Coronary artery (tissue), 2 donors: Measurements from ENCODE around the gene ADAMTS9.

ENCODE experiments used
- DNase-seq: peaks from one replicate; pipeline ENCODE4 v3.0.0-alpha.2; 2017; ENCODE audit warnings: low spot score
- H3K27ac ChIP-seq, 2 donors: fragments of 200-600 bp; sonication (generic); one replicate each; pipeline ENCODE4 v1.5.1; 2016 to 2019
- H3K4me3 ChIP-seq: fragments of 200-600 bp; sonication (generic); 2 replicates; pipeline ENCODE4 v1.5.1; 2016; ENCODE audit warnings: mild to moderate bottlenecking, moderate library complexity
- TF ChIP-seq, protein P1 (sequence below): fragments of 200-600 bp; sonication (generic); IDR thresholded peaks from one replicate; pipeline ENCODE4 v1.5.1; 2019; ENCODE audit warnings: antibody characterized with exemption

The ADAMTS9 gene

DNA sequence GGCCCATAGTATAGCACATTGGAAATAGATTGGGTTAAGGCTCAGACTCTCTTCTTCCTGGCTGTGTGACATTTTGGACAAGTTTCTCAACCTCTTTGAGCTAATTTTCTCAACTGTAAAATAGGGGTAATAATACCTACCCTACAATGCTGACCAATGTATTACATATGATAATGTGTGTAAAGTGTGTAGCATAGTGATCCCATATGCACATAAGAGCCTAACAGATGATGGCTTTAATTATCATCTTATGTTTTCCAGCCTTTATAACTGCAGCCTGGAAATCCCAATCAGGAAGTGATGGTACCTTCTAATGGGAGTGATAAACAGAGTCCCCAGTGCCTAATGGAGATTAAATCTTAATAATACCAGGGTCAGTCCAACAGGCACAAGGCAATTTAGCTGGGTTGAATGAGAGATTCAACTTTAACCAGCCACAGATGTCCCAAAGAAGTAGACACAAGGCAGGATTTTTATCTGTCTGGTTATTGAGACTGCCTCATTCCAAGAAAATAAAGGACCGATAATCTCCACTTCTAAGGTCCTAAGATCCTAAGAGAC is 12.0 kb downstream of the ADAMTS9 start:
- Histone ChIP-seq H3K27ac (peak overlapping the region; percentile 26 to 60), H3K4me3 (peak overlapping the region; percentile 3)
- TF ChIP-seq, protein P1, sequence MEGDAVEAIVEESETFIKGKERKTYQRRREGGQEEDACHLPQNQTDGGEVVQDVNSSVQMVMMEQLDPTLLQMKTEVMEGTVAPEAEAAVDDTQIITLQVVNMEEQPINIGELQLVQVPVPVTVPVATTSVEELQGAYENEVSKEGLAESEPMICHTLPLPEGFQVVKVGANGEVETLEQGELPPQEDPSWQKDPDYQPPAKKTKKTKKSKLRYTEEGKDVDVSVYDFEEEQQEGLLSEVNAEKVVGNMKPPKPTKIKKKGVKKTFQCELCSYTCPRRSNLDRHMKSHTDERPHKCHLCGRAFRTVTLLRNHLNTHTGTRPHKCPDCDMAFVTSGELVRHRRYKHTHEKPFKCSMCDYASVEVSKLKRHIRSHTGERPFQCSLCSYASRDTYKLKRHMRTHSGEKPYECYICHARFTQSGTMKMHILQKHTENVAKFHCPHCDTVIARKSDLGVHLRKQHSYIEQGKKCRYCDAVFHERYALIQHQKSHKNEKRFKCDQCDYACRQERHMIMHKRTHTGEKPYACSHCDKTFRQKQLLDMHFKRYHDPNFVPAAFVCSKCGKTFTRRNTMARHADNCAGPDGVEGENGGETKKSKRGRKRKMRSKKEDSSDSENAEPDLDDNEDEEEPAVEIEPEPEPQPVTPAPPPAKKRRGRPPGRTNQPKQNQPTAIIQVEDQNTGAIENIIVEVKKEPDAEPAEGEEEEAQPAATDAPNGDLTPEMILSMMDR: no peak
- DNase-seq: no peak

- DNase-seq: no peak
- TF ChIP-seq, protein P1: no peak
- H3K4me3 ChIP-seq: peak overlapping the region; percentile 29
- peak overlapping the region; percentile 60 to 72 for H3K27ac ChIP-seq
These were observed 13.2 kb downstream of the ADAMTS9 start for GRCh38 chr3:64674591-64675076.

GRCh38 chr3:64673159-64673715 is 14.6 kb downstream of the ADAMTS9 start:
- TF ChIP-seq, protein P1: no peak
- no peak overlapping the region for H3K27ac ChIP-seq
- no peak overlapping the region for H3K4me3 ChIP-seq
- DNase-seq: no peak

DNA sequence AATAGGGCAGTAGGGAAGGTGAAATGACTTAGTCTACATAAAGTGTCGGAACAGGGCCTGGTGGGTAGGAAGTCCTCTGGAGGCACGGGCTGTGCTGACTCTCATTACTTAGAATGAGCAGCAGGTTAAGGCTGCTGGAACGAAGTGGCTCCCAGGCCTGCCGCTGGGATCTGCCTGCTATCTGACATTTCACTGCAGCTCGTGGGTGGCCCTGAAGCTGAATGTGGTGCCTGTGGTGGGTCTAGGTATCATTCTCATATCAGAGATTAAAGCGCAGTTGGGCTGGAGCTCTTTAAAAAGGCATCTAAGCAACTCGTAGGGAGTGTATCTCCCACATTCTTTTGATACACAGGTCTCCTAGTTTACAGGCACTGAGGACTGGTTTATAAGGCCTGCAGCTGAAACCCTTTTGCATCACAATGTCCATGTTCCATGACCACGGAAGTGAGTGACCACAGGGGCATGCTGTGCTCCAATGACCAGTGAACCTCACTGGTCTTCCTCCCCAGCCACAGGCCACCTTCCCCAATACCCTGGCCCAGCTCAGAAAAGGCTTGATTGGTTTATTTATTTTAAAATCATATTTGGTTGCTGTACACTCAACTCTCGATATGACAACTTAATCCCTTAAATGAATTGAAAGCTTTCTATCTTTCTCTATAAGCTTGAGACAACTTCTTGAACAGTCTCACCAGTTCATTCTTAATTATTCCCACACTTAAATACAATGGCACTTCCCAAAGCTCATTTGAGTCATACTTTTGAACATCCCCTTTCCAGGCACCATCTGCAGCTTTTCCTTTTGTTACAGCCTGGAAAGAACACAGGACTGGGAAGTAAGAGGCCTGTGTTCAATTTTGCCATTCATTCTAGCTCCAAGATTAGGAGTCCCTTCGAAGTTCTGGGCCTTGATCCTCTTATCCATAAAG is 19.0 kb downstream of the ADAMTS9 start:
- Histone ChIP-seq H3K4me3 (peak overlapping the region; percentile 55), H3K27ac (peak overlapping the region; percentile 49 to 74)
- TF ChIP-seq, protein P1: no peak
- no peak for DNase-seq

GRCh38 chr3:64667887-64668581 is 19.8 kb downstream of the ADAMTS9 start:
- peak overlapping the region; percentile 55 for H3K4me3 ChIP-seq
- no peak for DNase-seq

DNA sequence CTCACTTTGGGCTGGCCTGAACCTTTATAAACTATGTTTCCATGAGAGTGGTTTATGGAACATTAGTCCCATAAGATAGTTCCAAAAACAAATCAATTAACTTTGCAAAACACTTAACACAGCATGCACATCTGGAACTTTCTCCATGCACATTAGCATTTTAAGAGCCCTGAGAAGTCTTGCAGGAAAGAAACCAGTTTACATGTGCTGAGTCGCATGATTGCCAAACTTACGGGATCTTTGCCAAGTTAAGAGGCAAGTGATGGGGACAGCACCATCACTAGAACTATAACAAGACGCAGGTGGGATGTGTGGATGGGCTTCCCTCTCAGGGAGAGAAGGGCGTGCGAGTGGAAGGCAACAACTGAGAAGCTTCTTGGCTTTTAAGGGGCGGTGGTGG is 20.7 kb downstream of the ADAMTS9 start:
- Histone ChIP-seq H3K4me3 (peak overlapping the region; percentile 55), H3K27ac (peak overlapping the region; percentile 63 to 74)
- TF ChIP-seq, protein P1: no peak
- no peak for DNase-seq

More at GRCh38 chr3:64667887-64668581, 19.8 kb downstream of the ADAMTS9 start:
- TF ChIP-seq, protein P1: no peak
- peak overlapping the region; percentile 63 to 74 for H3K27ac ChIP-seq
